Measurements from ENCODE around the gene NAV2.

The NAV2 gene

DNA sequence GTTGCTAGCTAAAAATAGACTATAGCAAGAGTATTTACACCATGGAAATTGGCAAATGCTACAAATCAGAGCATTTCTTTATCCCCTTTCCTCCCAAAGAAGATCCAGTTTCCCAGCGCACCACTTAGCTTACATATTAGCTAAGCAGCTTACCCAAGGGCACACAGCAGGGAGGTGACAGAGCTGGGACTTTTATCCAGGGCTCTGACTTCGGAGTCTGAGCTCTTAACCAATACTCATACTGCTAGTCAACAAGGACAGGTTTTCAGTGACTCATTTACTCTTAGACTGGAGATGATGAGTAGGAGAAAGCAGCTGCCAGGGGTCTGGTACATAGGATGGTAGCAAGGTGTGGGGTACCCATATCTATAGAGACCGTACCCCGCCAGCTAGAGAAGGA is 38.4 kb downstream of the NAV2 start:
- no peak overlapping the region for H3K9ac ChIP-seq (ENCODE audit: low read length)
- H3K9me3 ChIP-seq (ENCODE audit: control insufficient read depth, insufficient read depth, low read depth, low read length), result no peaks in the 10 kb centered on the region
- H3K36me3 ChIP-seq (ENCODE audit: control insufficient read depth, insufficient read depth, low read length), result no peaks in the 10 kb centered on the region
- H3K4me3 ChIP-seq (ENCODE audit: low read depth, low read length), result no peak overlapping the region
- H3K4me1 ChIP-seq (ENCODE audit: control insufficient read depth, insufficient read depth, low read length), result peaks cover 11% of the 10 kb centered on the region
- no peaks in the 10 kb centered on the region for H3K27me3 ChIP-seq (ENCODE audit: control insufficient read depth, insufficient read depth, low read length)
- H3K27ac ChIP-seq (ENCODE audit: low read depth, low read length), result no peak overlapping the region

DNA sequence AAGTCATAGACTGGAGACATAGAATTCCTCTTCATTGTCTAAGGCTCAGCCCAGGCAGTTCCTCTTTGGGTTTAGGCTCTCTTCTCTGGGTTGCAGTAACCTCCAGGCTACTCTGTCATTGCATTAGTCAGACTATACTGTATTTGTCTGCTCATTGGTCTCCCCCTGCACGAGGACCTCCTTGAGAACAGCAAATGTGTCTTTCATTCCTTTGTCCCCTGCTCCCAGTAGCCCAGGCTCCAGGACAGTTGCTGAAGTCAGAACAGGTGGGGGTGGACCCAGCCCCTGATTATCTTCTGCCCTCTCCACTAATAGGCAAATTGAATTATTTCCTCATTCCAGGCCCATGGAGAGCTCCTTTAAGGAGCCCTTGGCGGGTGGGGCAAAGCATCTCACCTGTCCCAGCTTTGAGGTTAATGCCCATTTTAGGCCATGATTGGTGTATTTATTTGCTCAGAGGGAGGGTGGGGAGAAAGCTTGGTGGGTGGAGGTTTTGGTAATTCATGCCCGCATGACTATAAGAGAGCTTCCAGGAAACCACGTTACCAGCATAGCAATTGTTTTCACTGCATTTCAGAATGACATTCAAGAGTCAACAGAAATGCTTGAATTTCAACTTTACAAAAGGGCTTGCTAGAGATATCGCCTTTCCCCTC is 40.9 kb downstream of the NAV2 start:
- H3K27ac ChIP-seq (ENCODE audit: low read depth, low read length), result no peak overlapping the region
- no peaks in the 10 kb centered on the region for H3K9me3 ChIP-seq (ENCODE audit: control insufficient read depth, insufficient read depth, low read depth, low read length)
- H3K27me3 ChIP-seq (ENCODE audit: control insufficient read depth, insufficient read depth, low read length), result no peaks in the 10 kb centered on the region
- no peak overlapping the region for H3K4me3 ChIP-seq (ENCODE audit: low read depth, low read length)
- H3K36me3 ChIP-seq (ENCODE audit: control insufficient read depth, insufficient read depth, low read length), result no peaks in the 10 kb centered on the region
- H3K4me1 ChIP-seq (ENCODE audit: control insufficient read depth, insufficient read depth, low read length), result peaks cover 19% of the 10 kb centered on the region
- no peak overlapping the region for H3K9ac ChIP-seq (ENCODE audit: low read length)

DNA sequence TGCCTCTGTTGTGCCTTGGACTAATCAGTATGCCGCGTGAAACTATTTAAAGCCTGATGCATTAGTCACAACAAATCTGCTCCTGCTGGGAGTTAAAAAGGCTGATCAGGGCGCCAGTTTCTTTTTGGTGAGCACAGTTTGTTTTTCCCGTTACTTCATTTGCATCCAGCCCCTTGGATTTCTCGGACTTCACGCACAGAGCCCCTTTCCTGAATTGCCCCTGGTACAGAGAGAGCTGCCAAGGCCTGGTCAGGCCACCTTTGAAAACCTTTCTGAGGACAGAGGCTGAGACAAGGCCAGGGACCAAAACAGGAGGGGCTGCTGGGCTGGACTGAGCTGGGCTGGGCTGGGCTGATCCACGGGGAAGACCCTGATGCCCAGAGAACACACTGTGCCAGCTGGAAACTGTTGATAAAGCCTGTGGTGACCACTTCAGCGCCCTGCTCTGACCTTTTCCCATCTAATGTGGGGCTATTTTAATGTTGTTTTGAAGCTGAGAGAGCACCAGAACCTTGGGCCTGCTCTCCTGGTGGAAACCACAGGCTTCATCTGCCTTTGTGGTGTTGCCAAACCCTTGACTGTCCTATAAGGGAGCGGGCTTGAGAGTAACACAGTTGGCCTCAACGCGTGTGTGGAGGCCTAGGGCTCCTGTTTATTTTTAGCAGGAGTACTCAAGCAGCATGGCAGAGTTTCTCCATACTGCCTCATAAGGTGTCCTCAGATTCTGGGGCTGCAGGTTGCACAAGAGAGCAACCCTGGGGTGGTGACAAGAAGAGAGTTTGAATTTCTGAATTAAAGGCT is 44.2 kb downstream of the NAV2 start:
- H3K27ac ChIP-seq (ENCODE audit: low read depth, low read length), result no peak overlapping the region
- no peak overlapping the region for H3K9ac ChIP-seq (ENCODE audit: low read length)
- peaks cover 19% of the 10 kb centered on the region for H3K4me1 ChIP-seq (ENCODE audit: control insufficient read depth, insufficient read depth, low read length)
- no peaks in the 10 kb centered on the region for H3K27me3 ChIP-seq (ENCODE audit: control insufficient read depth, insufficient read depth, low read length)
- H3K9me3 ChIP-seq (ENCODE audit: control insufficient read depth, insufficient read depth, low read depth, low read length), result no peaks in the 10 kb centered on the region
- H3K4me3 ChIP-seq (ENCODE audit: low read depth, low read length), result no peak overlapping the region
- no peaks in the 10 kb centered on the region for H3K36me3 ChIP-seq (ENCODE audit: control insufficient read depth, insufficient read depth, low read length)

DNA sequence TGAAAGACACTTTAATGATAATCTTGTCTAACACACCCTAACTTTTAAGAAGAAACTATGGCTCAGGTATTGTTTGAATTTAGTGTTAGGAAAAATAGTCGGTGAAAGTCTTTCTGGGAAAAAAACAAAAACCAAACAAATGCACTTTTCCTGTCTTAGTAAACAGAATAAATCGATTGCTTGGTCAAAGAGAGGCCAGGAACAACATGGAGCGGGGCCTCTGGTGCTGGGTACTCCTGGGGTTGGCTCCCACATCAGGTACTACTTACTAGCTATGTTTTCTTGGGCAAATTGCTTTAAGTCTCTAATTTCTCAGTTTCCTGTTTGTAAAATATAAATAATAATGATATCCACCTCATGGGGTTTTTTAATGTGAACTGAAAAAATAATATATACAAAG is 46.8 kb downstream of the NAV2 start:
- no peak overlapping the region for H3K9ac ChIP-seq (ENCODE audit: low read length)
- peaks cover 8% of the 10 kb centered on the region for H3K4me1 ChIP-seq (ENCODE audit: control insufficient read depth, insufficient read depth, low read length)
- H3K36me3 ChIP-seq (ENCODE audit: control insufficient read depth, insufficient read depth, low read length), result no peaks in the 10 kb centered on the region
- H3K27ac ChIP-seq (ENCODE audit: low read depth, low read length), result no peak overlapping the region
- no peaks in the 10 kb centered on the region for H3K9me3 ChIP-seq (ENCODE audit: control insufficient read depth, insufficient read depth, low read depth, low read length)
- H3K4me3 ChIP-seq (ENCODE audit: low read depth, low read length), result no peak overlapping the region
- H3K27me3 ChIP-seq (ENCODE audit: control insufficient read depth, insufficient read depth, low read length), result no peaks in the 10 kb centered on the region

DNA sequence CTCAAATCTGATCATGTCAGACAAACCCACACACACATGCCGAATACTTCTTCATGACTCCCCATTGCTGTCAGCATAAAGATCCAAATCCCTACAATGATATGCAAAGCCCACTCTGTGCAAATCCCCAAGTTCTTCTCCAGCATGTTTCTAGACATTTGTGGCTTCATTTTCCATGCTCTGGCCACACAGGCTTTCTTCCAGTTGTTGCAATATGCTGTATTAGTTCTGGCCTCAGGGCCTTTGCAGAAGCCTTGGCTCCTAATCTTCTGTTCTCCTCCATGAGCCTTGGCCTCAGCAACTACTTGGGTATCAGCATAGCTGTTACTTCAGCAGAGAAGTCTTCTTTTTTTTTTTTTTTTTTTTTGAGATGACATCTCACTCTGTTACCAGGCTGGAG is 49.6 kb downstream of the NAV2 start:
- peaks cover 3% of the 10 kb centered on the region; the same call in 1 of the 2 replicates for H3K27me3 ChIP-seq (ENCODE audit: control insufficient read depth, insufficient read depth, low read length)
- no peaks in the 10 kb centered on the region; the same call in 1 of the 2 replicates for H3K4me1 ChIP-seq (ENCODE audit: control insufficient read depth, insufficient read depth, low read length)
- no peak overlapping the region for H3K4me3 ChIP-seq (ENCODE audit: low read depth, low read length)
- no peak overlapping the region for H3K9ac ChIP-seq (ENCODE audit: low read length)
- H3K9me3 ChIP-seq (ENCODE audit: control insufficient read depth, insufficient read depth, low read depth, low read length), result no peaks in the 10 kb centered on the region
- no peaks in the 10 kb centered on the region for H3K36me3 ChIP-seq (ENCODE audit: control insufficient read depth, insufficient read depth, low read length)
- H3K27ac ChIP-seq (ENCODE audit: low read depth, low read length), result no peak overlapping the region

DNA sequence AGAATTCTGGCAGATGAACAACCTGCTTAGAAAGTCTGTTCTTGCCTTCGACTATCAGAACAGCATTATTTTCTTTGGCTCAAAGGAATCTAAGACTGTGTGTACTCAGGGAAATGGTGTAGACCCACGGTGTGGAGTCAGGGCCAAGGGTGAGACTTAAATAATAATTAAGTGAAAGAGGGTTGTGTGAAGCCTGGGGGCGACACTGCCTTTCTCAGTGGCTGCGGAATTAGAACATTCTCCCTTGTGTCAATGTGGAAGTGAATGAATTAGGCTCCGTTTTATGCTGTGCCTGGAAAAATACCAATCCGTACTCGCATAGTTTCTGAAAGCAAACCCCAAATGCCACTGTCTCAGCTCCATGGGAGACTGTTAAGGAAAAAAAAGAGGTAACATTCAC is 50.7 kb downstream of the NAV2 start:
- peaks cover 3% of the 10 kb centered on the region; the same call in 1 of the 2 replicates for H3K27me3 ChIP-seq (ENCODE audit: control insufficient read depth, insufficient read depth, low read length)
- H3K4me3 ChIP-seq (ENCODE audit: low read depth, low read length), result no peak overlapping the region
- peaks cover 5% of the 10 kb centered on the region for H3K4me1 ChIP-seq (ENCODE audit: control insufficient read depth, insufficient read depth, low read length)
- no peak overlapping the region for H3K9ac ChIP-seq (ENCODE audit: low read length)
- H3K9me3 ChIP-seq (ENCODE audit: control insufficient read depth, insufficient read depth, low read depth, low read length), result no peaks in the 10 kb centered on the region
- H3K27ac ChIP-seq (ENCODE audit: low read depth, low read length), result no peak overlapping the region
- no peaks in the 10 kb centered on the region for H3K36me3 ChIP-seq (ENCODE audit: control insufficient read depth, insufficient read depth, low read length)

DNA sequence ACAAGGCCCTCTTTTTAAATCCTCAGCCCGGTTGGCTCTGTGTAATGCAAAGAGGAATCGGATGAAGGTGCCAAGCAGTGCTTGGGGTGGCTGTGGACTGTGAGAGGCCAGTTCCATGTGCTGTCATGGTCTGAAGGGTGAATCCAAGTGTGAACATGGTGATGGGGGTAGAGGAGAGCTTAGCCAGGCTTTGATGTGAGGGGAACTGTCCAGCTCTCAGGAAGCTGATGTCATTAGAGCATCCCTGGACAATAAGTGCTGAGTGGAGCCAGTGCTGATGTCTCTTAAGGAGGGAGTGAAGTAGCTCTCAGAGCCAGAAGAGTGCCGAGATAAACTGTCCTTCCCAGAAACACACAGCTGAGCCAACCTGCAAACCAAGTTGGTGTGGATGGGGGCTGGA is 53.6 kb downstream of the NAV2 start:
- Histone ChIP-seq H3K27me3 (ENCODE audit: control insufficient read depth, insufficient read depth, low read length) (peaks cover 3% of the 10 kb centered on the region; the same call in 1 of the 2 replicates), H3K36me3 (ENCODE audit: control insufficient read depth, insufficient read depth, low read length) (no peaks in the 10 kb centered on the region), H3K9ac (ENCODE audit: low read length) (no peak overlapping the region), H3K4me3 (ENCODE audit: low read depth, low read length) (no peak overlapping the region), H3K27ac (ENCODE audit: low read depth, low read length) (no peak overlapping the region), H3K4me1 (ENCODE audit: control insufficient read depth, insufficient read depth, low read length) (peaks cover 20% of the 10 kb centered on the region), H3K9me3 (ENCODE audit: control insufficient read depth, insufficient read depth, low read depth, low read length) (no peaks in the 10 kb centered on the region)

DNA sequence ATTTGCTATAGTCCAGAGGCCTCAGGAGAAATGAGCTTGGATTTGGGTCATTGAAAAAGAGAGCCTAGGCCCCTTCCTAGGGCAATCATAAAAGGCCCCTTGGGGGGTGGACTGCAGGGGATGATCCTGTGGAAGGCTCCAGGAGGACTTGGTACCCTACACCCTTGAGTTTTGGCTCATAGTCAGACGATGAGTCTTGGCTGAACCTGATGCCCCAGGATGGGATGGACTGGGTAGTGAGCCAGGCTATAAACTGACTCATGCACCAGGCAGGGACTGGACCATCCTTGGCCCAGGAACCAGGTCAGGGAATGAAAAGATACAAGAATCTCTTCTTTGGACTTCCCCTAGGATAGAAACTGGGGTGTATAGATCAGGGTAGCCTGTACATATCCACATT is 54.2 kb downstream of the NAV2 start:
- H3K9ac ChIP-seq (ENCODE audit: low read length), result no peak overlapping the region
- H3K9me3 ChIP-seq (ENCODE audit: control insufficient read depth, insufficient read depth, low read depth, low read length), result no peaks in the 10 kb centered on the region
- H3K27me3 ChIP-seq (ENCODE audit: control insufficient read depth, insufficient read depth, low read length), result peaks cover 3% of the 10 kb centered on the region; the same call in 1 of the 2 replicates
- H3K4me1 ChIP-seq (ENCODE audit: control insufficient read depth, insufficient read depth, low read length), result peaks cover 26% of the 10 kb centered on the region
- H3K27ac ChIP-seq (ENCODE audit: low read depth, low read length), result no peak overlapping the region
- H3K36me3 ChIP-seq (ENCODE audit: control insufficient read depth, insufficient read depth, low read length), result no peaks in the 10 kb centered on the region
- H3K4me3 ChIP-seq (ENCODE audit: low read depth, low read length), result no peak overlapping the region

DNA sequence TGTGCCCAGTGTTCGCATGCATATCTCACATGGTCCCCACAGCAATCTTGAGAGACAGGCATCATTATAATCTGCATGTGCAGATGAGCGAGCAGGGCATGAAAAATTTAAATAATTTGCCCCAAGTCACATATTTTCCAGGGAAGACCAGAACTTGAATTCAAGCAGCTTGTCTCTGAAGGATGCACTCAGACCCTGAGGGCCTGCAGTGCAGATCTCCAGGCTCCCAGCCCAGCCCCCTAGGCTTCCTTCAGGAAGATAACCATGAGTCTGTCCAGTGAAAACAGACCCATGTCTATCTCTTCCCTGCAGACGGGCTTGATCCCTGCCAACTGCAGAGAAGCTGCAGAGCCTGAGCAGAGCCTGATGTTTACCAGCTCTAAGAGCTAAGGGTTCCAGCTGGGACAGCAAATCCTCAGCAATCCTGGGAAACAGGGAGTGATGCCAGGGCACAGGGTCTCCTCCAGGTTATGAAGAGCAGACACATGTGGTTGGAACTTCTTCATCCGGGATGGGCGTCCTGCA is 55.1 kb downstream of the NAV2 start:
- H3K9ac ChIP-seq (ENCODE audit: low read length), result no peak overlapping the region
- H3K27me3 ChIP-seq (ENCODE audit: control insufficient read depth, insufficient read depth, low read length), result peaks cover 3% of the 10 kb centered on the region; the same call in 1 of the 2 replicates
- H3K27ac ChIP-seq (ENCODE audit: low read depth, low read length), result no peak overlapping the region
- H3K36me3 ChIP-seq (ENCODE audit: control insufficient read depth, insufficient read depth, low read length), result no peaks in the 10 kb centered on the region
- peaks cover 35% of the 10 kb centered on the region for H3K4me1 ChIP-seq (ENCODE audit: control insufficient read depth, insufficient read depth, low read length)
- no peaks in the 10 kb centered on the region for H3K9me3 ChIP-seq (ENCODE audit: control insufficient read depth, insufficient read depth, low read depth, low read length)
- no peak overlapping the region for H3K4me3 ChIP-seq (ENCODE audit: low read depth, low read length)

DNA sequence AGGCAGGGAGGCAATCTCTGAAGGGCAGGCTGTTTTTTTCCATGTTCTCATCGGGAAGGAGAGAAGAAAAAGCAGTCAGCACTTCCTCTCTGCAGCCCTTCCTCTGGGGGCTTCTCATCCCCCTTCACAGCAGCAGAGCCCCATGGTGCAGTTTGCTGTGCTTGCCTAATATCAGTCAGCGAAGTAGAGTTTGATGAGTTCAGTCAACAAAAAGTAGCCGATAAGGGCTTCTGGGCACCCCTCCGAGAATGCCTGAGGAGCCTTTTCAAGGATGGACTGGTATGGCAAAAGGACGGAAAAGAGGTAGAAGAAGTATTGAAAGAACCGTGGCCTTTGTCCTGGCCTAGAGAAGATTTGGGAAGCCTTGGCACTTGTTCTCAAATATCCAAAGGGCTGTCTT is 55.6 kb downstream of the NAV2 start:
- Histone ChIP-seq H3K9ac (ENCODE audit: low read length) (no peak overlapping the region), H3K4me3 (ENCODE audit: low read depth, low read length) (no peak overlapping the region), H3K36me3 (ENCODE audit: control insufficient read depth, insufficient read depth, low read length) (no peaks in the 10 kb centered on the region), H3K9me3 (ENCODE audit: control insufficient read depth, insufficient read depth, low read depth, low read length) (no peaks in the 10 kb centered on the region), H3K27ac (ENCODE audit: low read depth, low read length) (no peak overlapping the region), H3K27me3 (ENCODE audit: control insufficient read depth, insufficient read depth, low read length) (peaks cover 4% of the 10 kb centered on the region; the same call in 1 of the 2 replicates), H3K4me1 (ENCODE audit: control insufficient read depth, insufficient read depth, low read length) (peaks cover 40% of the 10 kb centered on the region)

DNA sequence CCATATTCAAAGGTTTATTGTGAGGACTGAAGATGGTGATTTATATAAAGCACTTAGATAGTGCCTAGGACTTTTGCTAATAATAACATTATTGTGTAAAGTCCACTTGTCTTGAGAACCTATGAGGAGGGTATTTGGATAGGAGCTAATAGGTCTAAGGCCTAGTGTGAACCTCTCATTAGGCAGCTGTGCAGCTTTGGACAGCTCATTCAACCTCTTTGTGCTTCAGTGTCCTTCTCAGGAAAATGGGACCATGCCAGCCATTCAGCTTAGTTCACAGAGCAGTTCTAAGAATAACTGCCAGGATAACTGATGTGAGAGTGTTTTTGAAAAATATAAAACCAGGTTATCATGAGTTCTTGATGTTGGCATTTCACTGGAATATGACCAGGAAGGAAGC is 56.2 kb downstream of the NAV2 start:
- Histone ChIP-seq H3K9me3 (ENCODE audit: control insufficient read depth, insufficient read depth, low read depth, low read length) (no peaks in the 10 kb centered on the region), H3K4me3 (ENCODE audit: low read depth, low read length) (no peak overlapping the region), H3K9ac (ENCODE audit: low read length) (no peak overlapping the region), H3K36me3 (ENCODE audit: control insufficient read depth, insufficient read depth, low read length) (no peaks in the 10 kb centered on the region), H3K27me3 (ENCODE audit: control insufficient read depth, insufficient read depth, low read length) (peaks cover 6% of the 10 kb centered on the region; the same call in 1 of the 2 replicates), H3K27ac (ENCODE audit: low read depth, low read length) (no peak overlapping the region), H3K4me1 (ENCODE audit: control insufficient read depth, insufficient read depth, low read length) (peaks cover 42% of the 10 kb centered on the region)

Measured in HUES6 (cell line).